Stimulated activated CD4-positive, alpha-beta T cell treated with anti-CD3 and anti-CD28 coated beads, Interleukin-15, amount 100 ng/mL, for 1 hour (primary cell): ENCODE measurements around the gene NALCN.

Experiments used
- DNase-seq, 2 donors: peaks; one replicate each; pipeline ENCODE4 v3.0.0-alpha.2; 2020; ENCODE audit warnings: low read depth in 1 of 2, low spot score in 1 of 2

Gene NALCN

DNA sequence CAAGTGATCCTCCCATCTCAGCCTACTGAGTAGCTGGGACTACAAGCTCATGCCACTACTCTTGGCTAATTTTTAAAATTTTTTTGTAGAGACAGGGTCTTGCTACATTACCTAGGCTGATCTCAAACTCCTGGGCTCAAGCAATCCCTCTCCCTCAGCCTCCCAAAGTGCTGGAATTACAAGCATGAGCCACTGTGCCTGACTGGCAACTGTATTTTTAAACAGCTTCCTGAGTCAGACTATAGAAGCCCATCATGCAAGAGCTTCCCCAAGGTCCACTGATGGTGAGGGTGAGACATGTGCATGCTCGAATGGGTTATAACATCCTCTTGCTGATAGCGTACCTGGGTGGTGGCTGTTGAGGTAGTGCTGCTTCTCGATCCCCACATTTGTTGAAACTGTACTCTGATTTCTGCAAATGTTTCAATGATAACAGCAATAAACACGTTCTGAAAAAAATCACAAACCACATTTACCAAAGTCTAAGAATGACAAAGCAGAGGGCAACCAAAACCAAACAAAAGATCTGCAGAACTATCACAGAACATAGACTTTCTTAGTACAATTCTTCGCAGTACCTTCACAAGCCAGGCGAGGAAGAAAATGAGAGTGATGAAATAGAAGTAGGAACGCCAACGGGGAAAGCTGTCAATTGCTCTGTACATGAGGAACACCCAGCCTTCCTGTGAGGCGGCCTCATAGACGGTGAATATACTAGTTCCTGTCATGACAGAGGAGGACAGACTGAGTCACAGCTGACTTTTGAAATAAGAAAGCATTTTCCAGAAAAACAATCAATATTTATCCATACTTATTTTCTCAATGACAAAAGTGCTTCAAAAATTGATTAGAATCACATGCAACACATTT is 124.4 kb downstream of the NALCN start:
- no peak for DNase-seq

DNA sequence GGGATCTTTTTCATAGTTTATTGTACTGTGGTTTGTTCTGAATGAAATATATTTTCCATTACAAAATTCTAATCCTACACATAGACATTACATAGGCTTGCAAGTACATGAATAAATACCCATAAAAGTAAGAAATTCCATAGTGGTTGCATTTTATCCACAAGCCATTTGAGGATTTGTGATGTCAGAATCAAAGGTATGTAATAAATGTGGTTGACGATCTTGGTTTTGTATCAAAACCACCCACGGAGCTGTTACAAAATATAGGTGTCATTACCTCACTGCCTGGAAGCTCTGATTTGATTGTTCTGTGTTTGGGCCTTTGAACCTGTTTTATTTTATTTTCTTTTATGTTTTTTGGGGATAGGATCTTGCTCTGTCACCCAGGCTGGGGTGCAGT is 125.1 kb downstream of the NALCN start:
- no peak for DNase-seq

DNA sequence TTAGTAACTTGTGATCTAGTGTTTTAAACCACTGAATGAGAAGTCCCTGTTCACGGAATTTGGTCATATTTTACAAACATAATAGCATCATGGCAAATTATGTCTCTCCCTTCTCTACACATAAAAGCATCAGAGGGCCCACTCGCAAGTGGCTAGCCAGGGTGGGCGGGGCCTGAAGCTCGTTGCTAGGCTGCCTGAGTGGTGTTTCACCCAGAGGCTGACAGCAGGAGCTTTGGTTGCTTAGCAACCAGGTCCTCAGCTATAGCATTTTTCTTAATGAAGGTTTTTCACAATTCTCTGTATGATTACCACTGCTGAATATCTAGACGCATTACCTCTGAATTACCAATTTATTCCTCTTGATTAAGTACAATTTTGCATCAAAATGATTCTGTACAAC is 126.5 kb downstream of the NALCN start:
- no peak for DNase-seq

GRCh38 chr13:101283782-101284181 is 132.5 kb downstream of the NALCN start:
- no peak for DNase-seq

- no peak for DNase-seq
These were observed 143.4 kb downstream of the NALCN start for GRCh38 chr13:101272886-101273285.

- no peak for DNase-seq
These were observed 144.5 kb downstream of the NALCN start for GRCh38 chr13:101271681-101272245.

GRCh38 chr13:101267656-101268055 is 148.7 kb downstream of the NALCN start:
- no peak for DNase-seq

- DNase-seq: no peak
These were observed 150.4 kb downstream of the NALCN start for GRCh38 chr13:101265934-101266333.

DNA sequence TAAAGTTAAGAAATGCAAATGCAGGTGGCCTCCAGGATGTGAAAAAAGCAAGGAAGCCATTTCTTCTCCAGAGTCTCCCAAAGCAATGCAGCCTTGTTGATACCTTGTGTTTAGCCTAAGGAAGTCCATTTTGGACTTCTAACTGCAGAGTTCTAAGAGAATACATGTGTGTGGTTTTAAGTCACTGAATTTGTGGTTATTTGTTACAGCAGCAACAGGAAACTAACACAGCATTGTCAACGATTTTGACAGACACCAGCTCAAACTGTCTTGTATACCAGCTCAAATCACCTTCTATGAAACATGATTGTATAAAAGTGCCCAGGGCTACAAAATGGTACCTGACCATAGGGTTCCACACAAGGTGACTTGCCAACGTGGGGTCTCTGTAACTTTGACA is 151.4 kb downstream of the NALCN start:
- DNase-seq: no peak

- no peak for DNase-seq
These were observed 154.0 kb downstream of the NALCN start for GRCh38 chr13:101262306-101262705.

- no peak for DNase-seq
These were observed 157.8 kb downstream of the NALCN start for GRCh38 chr13:101258509-101258908.

- no peak for DNase-seq
These were observed 158.2 kb downstream of the NALCN start for GRCh38 chr13:101258071-101258470.

DNA sequence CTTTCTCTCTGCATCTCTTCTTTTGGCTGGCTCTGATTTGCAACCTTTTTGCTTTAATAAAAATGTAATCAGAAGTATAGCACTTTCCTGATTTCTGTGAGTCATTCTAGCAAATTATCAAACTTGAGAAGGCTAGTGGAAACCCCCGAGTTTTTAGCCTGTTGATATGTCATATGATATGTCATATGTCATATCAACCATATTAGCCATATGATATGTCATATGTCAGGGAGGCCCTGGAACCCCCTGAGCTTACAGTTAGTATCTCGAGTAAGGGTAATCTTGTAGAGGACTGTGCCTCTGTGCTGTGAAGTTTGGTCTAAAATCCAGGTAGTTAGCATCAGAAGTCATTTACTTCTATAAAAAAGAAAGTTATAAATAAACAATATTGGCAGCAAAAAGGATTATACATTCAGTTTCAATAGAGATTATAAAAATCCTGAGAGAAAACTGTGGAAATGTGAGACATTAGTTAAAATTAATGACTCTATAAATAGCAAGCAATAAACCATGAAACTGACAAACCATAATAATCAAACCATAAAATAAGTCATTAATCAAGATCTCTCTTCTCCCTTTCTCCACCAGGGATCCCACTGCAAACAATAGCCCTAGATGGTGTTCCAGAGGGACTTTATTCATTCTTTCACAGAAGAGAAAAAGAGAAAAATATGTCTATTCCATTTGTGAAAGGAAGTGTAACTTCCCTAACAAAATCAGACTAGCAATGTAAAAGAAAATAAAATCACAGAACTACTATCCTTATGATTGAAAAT is 167.4 kb downstream of the NALCN start:
- DNase-seq: no peak

GRCh38 chr13:101242720-101243119 is 173.6 kb downstream of the NALCN start:
- no peak for DNase-seq

DNA sequence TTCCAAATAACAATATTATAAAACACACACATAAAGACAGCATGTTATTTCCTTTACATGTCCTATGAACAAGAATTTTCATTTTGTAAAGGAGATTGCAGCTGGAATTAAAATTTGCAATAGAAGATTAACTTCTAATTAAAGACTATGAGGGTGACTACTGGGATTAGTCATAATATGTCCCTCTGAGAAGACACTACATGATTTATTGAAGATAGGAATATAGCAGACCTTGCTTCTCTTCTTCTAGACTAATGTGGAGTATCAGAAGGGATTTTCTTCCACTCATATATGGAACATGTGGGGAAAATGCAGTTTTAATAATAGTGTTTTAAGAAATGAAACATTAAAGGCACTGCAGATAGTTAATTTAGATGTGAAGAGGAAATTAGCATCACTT is 177.8 kb downstream of the NALCN start:
- DNase-seq: no peak

DNA sequence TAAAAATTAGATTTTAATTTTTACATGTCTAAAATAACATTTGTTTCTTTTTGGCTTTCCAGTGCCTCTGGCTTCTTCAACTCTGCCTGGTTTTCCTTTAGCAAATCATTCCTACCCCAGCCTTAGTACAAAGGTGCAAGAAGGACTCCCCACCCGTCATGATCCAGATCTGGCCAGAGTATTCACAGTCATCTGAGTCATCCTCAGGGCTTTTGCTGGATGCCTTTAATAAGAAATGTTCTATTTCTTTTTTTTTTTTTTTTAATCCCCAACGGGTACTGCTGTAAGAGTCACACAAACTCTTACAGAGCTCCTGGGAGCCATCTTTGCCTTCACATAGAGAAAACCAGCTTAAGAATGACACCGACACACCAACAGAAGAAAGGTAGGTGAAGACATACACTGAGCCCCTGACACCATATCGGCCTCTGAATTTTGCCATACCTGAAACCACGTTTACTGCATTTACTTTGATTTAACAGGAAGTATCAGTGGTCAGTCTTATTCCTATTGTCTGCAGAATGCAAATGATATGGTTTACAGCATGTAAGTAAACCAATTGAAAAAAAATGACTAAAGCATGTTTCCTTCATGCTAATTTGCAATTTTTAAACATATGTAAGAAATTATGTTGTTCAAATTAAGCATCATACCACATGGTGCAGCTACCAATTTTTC is 184.4 kb downstream of the NALCN start:
- DNase-seq: no peak

GRCh38 chr13:101230271-101230890 is 185.9 kb downstream of the NALCN start:
- no peak for DNase-seq

DNA sequence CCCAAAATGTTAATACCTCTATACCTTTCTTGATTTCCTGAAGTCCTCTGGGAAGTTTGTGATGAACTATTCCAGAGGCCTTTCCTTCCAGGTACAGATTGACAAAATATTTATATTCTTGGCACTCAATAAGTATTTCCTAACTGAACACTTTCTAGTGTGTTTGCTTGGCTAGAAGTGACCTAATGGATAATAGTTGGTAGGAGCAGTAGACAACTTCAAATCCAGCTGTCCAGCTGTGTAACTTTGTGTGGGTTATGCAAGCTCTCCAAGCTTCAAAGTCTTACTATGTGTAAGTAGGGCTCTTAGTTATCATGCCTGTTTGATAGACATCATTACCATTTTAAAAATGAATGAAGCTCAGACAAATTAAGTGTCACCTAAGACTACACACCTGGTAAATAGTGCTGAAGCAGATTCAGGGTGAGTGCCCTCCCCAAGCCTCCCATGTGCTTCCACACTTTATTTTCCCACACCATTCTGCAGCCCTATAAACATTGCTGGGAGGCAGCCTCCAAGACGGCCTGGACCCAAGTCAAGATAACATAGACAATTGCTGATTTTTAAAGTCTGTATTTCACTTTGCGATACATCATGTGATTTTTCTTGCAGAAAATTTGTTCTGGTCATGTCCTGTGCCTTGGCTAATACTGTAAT is 196.6 kb downstream of the NALCN start:
- no peak for DNase-seq

GRCh38 chr13:101218484-101218883 is 197.8 kb downstream of the NALCN start:
- DNase-seq: no peak

- no peak for DNase-seq
These were observed 199.2 kb downstream of the NALCN start for GRCh38 chr13:101217086-101217485.

GRCh38 chr13:101211261-101211660 is 205.0 kb downstream of the NALCN start:
- DNase-seq: no peak
